Stomach (tissue), 4 donors: Measurements from ENCODE around the gene TIMM17B.

Experiments
- CTCF ChIP-seq, 7 experiments: fragments of 450-650 bp in 4 of 7; fragments of 200-600 bp in 3 of 7; sonication (generic) in 3 of 7; IDR thresholded peaks; one replicate each; pipeline ENCODE4 v1.5.1; 2016 to 2019; ENCODE audit warnings: antibody characterized with exemption in 7 of 7, control low read depth in 2 of 7, mild to moderate bottlenecking in 1 of 7
- EP300 ChIP-seq: sonication (generic); formaldehyde crosslinking; IDR thresholded peaks from one replicate; pipeline ENCODE4 v1.6.1; 2017; ENCODE audit warnings: antibody characterized with exemption
- POLR2A ChIP-seq, 4 donors: fragments of 450-650 bp; IDR thresholded peaks; one replicate each; pipeline ENCODE4 v1.6.1; 2016; ENCODE audit warnings: antibody characterized with exemption in 4 of 4, control low read depth in 2 of 4, mild to moderate bottlenecking in 1 of 4, moderate library complexity in 1 of 4
- POLR2AphosphoS5 ChIP-seq, 3 donors: sonication (generic); formaldehyde crosslinking; IDR thresholded peaks; one replicate each; pipeline ENCODE4 v1.6.1; 2016; ENCODE audit warnings: antibody characterized with exemption in 3 of 3

- TF ChIP-seq CTCF (IDR thresholded peaks at IDR 0.05) (no peak), POLR2AphosphoS5 (IDR thresholded peaks at IDR 0.05) (no peak), POLR2A (IDR thresholded peaks at IDR 0.05) (no peak), EP300 (no peak)
Measured at GRCh38 chrX:48894891-48895290, 2.7 kb downstream of the TIMM17B start.
